Cardiac muscle cell (in vitro differentiated cells and primary cell): ENCODE data around the gene FAF2. TPM values are rescaled to one million over a fixed set of nuclear protein-coding genes. Genes with fewer than 3 reads are reported as not detected.

Experiments used
- DNase-seq, 2 donors: peaks; one replicate each; pipeline versions ENCODE4 v3.0.0 to v3.0.0-alpha.2; 2010 to 2017; ENCODE audit warnings: low read depth in 1 of 2, low spot score in 1 of 2
- H3K27ac ChIP-seq: fragments of 200-600 bp; sonication (generic); 2 replicates; pipeline ENCODE4 v1.5.1; 2016
- H3K27me3 ChIP-seq: fragments of 200-600 bp; sonication (generic); 2 replicates; pipeline ENCODE4 v1.6.0; 2016; ENCODE audit warnings: control low read depth
- H3K36me3 ChIP-seq: fragments of 200-600 bp; sonication (generic); 2 replicates; pipeline ENCODE4 v1.5.1; 2016; ENCODE audit warnings: control low read depth
- H3K4me1 ChIP-seq: fragments of 200-600 bp; sonication (generic); 2 replicates; pipeline ENCODE4 v1.8.1; 2017; ENCODE audit warnings: low read depth, mild to moderate bottlenecking, mixed run types
- H3K4me3 ChIP-seq: fragments of 200-600 bp; sonication (generic); 2 replicates; pipeline ENCODE4 v1.5.1; 2016; ENCODE audit warnings: mild to moderate bottlenecking
- H3K9me3 ChIP-seq: fragments of 200-600 bp; sonication (generic); 2 replicates; pipeline ENCODE4 v1.5.1; 2017; ENCODE audit warnings: low read depth, mild to moderate bottlenecking, control low read depth
- polyA plus RNA-seq: library from polyadenylated mRNA; unstranded; fragments of >200 nt; fragmentation: Nextera tagmentation; extraction: Ambion mirVana; gene quantifications from 2 replicates; pipeline ENCODE4 v1.2.1, GENCODE V29; 2016
- total RNA-seq: library from RNA; depleted of rRNA; stranded (reverse); fragments of >200 nt; gene quantifications from 2 replicates; pipeline ENCODE4 v1.2.3, GENCODE V29; 2016
- TF ChIP-seq, protein P1 (sequence below): IDR thresholded peaks from 2 replicates; pipeline ENCODE4 v1.5.1; 2012; ENCODE audit warnings: low read depth, mild to moderate bottlenecking, low read length

FAF2 gene
- total and polyA plus RNA-seq, 2 experiments from 2014 or later, result 26.1 to 29.0 TPM

DNA sequence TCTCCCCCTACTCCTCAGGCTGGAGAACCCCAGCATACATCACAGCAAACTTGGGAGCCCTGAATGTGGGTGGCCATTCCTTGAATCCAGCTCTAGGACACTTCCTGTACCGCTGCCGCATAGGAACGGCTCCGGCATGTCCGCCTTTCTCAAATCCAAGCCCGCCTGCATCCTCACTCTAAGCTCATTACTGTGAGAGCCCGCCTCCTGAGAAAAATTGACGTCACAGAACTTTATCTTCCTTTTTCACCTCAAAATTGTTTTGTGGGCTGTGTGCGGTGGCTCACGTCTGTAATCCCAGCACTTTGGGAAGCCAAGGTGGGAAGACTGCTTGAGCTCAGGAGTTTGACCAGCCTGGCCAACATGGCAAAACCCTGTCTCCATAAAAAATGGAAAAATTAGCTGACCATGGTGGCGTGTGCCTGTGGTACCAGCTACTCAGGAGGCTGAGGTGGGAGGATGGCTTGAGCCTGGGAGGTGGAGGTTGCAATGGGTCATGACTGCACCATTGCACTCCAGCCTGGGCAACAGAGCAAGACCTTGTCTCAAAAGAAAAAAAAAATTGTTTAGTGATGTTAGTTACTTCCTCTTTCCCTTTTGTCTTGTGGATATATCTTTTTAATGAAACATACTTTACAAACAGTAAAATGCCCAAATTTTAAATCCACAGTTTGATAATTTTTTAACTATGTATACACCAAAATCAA is 66.2 kb downstream of the FAF2 start:
- Histone ChIP-seq H3K4me3 (no peak overlapping the region), H3K27ac (no peak overlapping the region), H3K4me1 (no peaks in the 10 kb centered on the region), H3K9me3 (no peaks in the 10 kb centered on the region), H3K36me3 (no peaks in the 10 kb centered on the region), H3K27me3 (no peaks in the 10 kb centered on the region)
- TF ChIP-seq, protein P1, sequence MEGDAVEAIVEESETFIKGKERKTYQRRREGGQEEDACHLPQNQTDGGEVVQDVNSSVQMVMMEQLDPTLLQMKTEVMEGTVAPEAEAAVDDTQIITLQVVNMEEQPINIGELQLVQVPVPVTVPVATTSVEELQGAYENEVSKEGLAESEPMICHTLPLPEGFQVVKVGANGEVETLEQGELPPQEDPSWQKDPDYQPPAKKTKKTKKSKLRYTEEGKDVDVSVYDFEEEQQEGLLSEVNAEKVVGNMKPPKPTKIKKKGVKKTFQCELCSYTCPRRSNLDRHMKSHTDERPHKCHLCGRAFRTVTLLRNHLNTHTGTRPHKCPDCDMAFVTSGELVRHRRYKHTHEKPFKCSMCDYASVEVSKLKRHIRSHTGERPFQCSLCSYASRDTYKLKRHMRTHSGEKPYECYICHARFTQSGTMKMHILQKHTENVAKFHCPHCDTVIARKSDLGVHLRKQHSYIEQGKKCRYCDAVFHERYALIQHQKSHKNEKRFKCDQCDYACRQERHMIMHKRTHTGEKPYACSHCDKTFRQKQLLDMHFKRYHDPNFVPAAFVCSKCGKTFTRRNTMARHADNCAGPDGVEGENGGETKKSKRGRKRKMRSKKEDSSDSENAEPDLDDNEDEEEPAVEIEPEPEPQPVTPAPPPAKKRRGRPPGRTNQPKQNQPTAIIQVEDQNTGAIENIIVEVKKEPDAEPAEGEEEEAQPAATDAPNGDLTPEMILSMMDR, result no peak
- DNase-seq, result no peak

DNA sequence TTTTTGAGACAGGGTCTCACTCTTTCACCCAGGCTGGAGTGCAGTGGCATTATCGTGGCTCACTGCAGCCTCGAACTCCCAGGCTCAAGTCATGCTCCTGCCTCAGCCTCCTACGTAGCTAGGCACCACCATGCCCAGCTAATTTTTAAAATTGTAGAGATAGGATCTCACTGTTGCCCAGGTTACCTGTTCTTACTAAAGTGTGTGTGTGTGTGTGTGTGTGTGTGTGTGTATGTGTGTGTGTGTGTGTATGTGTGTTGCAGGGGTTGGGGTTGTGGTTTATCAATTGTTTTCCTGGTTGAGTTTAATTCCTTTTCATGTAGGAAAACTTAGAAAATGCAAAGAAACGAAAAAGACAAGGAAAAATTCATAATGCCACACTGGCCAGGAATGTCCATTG is 67.2 kb downstream of the FAF2 start:
- no peaks in the 10 kb centered on the region for H3K36me3 ChIP-seq
- H3K4me3 ChIP-seq, result no peak overlapping the region
- H3K9me3 ChIP-seq, result no peaks in the 10 kb centered on the region
- DNase-seq, result no peak
- H3K4me1 ChIP-seq, result no peaks in the 10 kb centered on the region
- TF ChIP-seq, protein P1, result no peak
- no peaks in the 10 kb centered on the region for H3K27me3 ChIP-seq
- no peak overlapping the region for H3K27ac ChIP-seq

DNA sequence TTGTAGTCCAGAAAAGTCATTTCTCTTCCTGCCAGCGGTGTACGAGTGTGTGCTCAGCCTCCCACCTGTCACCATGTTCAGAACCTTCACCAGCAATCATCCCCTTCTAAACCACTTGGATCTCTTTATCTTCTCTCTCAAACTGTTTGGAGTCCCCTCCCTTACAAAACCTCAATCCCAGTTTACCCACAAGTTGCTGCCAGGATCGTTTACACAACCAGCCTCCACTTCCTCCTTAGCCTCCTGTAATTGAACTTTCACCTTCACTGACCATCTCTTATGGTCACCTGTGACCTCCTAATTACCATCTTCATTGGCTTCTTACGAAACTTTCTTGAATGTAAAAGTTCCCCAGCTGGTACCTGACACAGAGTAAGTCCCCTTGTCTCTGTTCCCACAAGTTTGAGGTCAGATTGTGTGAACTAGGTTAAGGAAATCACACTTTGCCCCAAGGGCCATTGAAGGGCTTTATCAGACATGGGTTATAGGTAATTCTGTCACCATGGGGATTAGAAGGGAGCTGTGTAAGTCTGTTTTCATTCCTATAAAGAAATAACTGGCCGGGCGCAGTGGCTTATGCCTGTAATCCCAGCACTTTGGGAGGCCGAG is 69.0 kb downstream of the FAF2 start:
- Histone ChIP-seq H3K27me3 (no peaks in the 10 kb centered on the region), H3K9me3 (no peaks in the 10 kb centered on the region), H3K27ac (no peak overlapping the region), H3K4me3 (no peak overlapping the region), H3K36me3 (no peaks in the 10 kb centered on the region), H3K4me1 (no peaks in the 10 kb centered on the region)
- no peak for DNase-seq
- TF ChIP-seq, protein P1, result no peak

DNA sequence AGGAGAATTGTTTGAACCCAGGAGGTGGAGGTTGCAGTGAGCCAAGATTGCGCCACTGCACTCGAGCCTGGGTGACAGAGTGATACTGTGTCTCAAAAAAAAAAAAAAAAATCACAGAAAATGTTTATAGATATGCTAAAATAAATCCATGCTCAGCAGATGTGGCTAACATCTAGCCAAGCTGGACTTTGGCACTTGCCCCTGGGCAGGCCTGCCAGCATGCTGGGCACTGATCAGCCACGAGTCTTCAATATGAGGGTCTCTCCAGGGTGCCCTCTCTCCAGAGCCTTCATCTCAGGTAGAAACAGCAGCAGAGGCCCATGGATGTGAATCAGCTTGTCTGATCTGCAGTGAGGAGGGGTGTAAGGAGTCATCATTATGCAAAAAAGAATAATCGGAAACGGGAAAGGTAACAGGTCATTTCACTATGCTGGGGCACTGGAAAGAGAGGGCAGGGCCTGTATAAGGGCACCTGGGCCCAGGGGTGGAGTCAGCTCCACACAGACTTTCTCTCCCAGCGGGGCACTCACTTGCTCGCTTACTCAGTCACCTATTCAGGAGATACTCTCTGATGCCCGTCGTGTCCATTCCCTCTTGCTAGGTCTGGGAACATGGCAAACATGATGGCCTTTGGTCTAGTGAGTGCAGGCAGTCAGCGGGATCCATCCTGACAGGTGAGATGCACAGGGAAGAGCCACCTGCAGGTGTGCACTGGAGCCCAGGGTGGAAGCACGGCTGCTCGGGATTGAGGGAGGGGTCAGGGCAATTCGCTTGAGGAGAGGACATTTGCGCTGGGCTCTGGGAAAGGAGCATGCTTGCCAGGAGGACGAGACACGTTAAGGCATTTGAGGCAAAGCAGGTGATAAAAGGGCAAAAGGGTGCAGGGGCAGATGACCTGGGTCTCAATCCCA is 71.9 kb downstream of the FAF2 start:
- Histone ChIP-seq H3K27me3 (no peaks in the 10 kb centered on the region), H3K36me3 (no peaks in the 10 kb centered on the region), H3K4me1 (no peaks in the 10 kb centered on the region), H3K4me3 (no peak overlapping the region), H3K27ac (no peak overlapping the region), H3K9me3 (no peaks in the 10 kb centered on the region)
- no peak for DNase-seq
- TF ChIP-seq, protein P1, result no peak

DNA sequence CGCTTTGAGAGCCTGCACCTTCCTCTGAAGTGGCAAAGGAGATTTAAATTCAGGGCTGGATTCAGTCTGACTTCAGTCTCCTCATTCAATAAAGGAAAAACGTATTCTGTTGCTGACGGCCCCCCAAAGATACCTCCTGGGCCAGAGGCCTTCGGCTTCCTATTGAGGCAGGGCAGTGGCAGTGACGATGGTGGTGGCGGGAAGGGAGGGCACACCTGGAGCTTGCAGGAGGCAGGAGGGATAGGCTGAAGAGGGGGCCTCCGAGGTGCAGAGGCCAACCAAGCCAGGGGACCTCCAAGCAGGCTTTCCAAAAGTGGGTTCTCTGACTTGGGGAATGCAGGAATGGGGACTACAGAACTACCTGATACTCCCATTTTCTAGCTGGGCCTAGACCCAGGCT is 73.1 kb downstream of the FAF2 start:
- H3K9me3 ChIP-seq, result no peaks in the 10 kb centered on the region
- H3K4me3 ChIP-seq, result no peak overlapping the region
- H3K4me1 ChIP-seq, result no peaks in the 10 kb centered on the region
- TF ChIP-seq, protein P1, result no peak
- H3K27me3 ChIP-seq, result no peaks in the 10 kb centered on the region
- H3K36me3 ChIP-seq, result no peaks in the 10 kb centered on the region
- no peak overlapping the region for H3K27ac ChIP-seq
- DNase-seq, result no peak
